Measurements from ENCODE around the gene CFL2.
"Not testable (repeated sequence)": the region's sequence is repeated elsewhere in the genome, so short reads cannot be mapped to it uniquely, and the experiment has no call there.

CFL2 gene

GRCh38 chr14:34714320-34715126 lies at the start of gene CFL2:
CFL2 (minus strand) TSS chr14:34714593; CDS start chr14:34714540, 53 bp downstream.
- peak; percentile 81 for DNase-seq

DNA sequence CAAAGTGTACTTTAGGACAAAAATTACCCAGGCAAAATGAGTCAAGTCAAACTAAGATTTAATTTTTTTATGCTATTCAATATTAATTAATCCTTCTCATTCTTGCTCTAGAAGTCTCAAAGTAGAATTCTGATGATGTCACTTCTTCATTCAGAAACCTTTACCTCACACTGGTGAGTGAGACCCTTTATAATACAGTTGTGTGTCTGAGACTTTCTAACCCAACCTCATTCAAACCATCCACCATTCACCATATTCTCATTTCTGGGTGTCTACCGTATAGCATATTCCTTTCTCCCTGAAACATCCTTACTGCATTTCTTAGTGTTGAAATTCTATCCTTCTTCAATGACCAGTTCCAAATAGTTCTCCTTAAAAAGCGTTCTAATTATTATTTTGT lies 40.8 kb upstream of the CFL2 start:
- DNase-seq: no peak

DNA sequence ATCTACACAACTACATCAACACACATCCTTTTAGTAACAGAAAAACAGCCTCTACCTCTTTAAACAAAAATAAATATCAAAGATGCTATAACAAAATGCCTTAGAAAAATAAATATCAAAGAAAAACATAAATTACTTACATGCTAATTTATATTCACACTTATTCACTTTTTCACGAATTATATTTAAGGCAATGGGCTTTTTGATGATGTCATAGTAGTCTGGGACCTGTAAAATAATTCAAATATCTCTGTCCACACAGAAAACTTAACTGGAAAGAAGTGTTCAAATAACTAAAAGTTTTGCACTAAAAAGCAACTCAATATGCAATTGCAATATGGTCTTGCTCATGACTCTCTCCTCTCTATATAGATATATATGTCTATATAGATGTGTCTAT lies 40.3 kb upstream of the CFL2 start:
- DNase-seq: no peak

- DNase-seq: no peak
Measured at GRCh38 chr14:34750670-34751069, 36.3 kb upstream of the CFL2 start.

DNA sequence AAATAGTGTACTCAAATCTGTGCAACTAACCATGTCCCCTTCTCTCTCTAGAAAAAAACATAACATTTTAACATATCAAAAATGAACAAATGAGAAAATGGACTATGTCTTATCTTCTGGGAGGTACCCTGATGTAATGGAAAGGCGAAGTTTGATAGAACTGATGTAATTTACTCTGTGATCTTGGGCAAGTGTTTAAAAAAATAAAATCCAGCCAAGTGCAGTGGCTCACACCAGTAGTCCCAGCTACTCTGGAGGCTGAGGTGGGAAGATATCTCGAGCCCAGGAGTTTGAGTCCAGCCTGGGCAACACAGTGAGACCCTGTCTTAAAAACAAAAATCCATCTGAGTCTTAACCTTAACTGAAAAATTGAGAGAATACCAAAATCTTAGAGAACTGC lies 35.8 kb upstream of the CFL2 start:
- no peak for DNase-seq

DNA sequence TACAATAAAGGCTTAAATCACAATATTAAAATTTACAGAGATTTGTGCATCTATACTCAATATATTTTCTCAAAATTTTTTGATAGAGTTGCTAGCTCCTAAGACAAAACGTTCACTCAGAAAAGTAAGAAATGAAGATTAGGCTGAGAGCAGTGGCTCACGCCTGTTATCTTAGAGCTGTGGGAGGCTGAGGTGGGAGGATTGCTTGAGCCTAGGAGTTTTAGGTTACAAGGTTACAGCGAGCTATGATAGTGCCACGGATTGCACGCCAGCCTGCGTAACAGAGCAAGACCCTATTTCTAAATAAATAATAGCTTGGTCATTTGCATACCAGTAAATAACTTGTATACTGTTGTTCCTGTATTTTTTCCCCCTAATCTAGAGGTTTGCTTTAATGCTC lies 35.0 kb upstream of the CFL2 start:
- DNase-seq: no peak

DNA sequence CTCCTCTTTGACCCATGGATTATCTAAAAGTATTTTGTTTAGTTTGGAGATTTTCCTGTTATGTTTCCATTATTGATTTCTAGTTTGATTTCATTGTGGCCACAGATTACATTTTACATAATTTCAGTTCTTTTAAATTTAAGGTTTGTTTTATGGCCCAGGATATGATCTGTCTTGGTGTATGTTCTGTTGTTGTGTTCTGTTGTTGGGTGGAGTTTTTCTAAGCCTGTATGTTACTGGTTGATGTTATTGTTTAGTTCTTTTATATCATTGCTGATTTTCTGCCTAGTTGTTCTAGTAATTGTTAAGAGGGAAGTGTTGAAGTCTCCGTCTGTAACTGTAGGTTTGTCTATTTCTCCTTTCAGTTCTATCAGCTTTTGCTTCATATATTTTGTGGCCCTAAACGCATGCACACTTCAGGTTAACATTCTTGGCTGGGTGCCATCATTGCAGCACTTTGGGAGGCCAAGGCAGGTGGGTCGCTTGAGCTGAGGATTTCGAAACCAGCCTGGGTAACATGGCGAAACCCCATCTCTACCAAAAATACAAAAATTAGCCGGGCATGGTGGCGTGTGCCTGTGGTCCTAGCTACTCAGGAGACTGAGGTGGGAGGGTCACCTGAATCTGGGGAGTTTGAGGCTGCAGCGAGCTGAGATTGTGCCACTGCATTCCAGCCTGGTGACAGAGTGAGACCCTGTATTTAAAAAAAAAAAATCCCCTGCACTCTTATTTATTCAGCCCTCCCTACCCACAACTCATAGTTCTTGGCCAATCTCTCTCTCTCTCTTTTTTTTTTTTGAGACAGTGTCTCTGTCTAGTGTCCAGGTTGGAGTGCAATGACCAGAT lies 28.1 kb upstream of the CFL2 start:
- DNase-seq: no peak

DNA sequence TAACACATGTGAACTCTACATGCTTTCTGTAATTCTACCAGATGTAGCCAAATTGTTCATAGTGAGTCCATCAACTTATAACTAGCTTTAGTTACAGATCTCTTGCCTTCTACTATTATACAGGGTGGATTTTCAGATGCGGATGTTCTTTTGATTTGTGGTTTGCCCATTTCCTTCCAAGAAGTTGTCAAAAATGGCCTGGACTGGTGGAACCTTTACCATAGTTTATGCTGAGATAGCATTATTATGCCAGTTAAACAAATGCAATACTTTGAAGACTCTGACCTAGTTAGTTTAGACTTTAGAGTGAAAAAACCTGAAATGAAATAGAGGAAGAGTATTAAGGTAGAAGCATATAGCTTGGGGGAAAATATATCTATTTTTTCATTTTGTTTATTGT lies 27.4 kb upstream of the CFL2 start:
- no peak for DNase-seq

- DNase-seq: not testable (repeated sequence)
Measured at GRCh38 chr14:34740139-34740538, 25.7 kb upstream of the CFL2 start.

DNA sequence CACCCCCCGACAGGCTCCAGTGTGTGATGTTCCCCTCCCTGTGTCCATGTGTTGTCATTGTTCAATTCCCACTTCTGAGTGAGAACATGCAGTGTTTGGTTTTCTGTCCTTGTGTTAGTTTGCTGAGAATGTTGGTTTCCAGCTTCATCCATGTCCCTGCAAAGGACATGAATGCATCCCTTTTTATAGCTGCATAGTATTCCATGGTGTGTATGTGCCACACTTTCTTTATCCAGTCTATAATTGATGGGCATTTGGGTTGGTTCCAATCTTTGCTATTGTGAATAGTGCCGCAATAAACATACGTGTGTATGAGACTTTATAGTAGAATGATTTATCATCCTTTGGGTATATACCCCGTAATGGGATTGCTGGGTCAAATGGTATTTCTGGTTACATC lies 22.7 kb upstream of the CFL2 start:
- not testable (repeated sequence) for DNase-seq

GRCh38 chr14:34733245-34733644 lies 18.9 kb upstream of the CFL2 start:
- DNase-seq: no peak

DNA sequence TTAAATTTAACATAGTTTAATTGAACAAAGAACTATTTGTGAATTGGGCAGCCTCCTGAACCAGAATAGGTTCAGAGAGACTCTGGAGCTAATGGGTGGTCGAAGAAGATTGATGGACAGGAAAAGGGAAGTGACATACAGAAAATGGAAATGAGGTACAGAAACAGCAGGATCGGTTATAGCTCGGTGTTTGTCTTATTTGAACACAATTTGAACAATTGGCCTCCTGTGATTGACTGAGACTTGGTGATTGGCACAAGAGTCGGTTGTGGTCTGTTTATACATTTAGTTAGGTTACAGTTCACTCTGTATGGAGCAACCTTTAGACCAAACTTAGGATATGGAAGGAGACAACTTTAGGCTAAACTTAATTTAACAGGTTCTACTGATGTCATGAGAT lies 18.4 kb upstream of the CFL2 start:
- no peak for DNase-seq

- no peak for DNase-seq
Measured at GRCh38 chr14:34723867-34724266, 9.5 kb upstream of the CFL2 start.

GRCh38 chr14:34722723-34723545 lies 8.5 kb upstream of the CFL2 start:
- DNase-seq: peak; percentile 46

- no peak for DNase-seq
Measured at GRCh38 chr14:34721129-34721528, 6.7 kb upstream of the CFL2 start.

DNA sequence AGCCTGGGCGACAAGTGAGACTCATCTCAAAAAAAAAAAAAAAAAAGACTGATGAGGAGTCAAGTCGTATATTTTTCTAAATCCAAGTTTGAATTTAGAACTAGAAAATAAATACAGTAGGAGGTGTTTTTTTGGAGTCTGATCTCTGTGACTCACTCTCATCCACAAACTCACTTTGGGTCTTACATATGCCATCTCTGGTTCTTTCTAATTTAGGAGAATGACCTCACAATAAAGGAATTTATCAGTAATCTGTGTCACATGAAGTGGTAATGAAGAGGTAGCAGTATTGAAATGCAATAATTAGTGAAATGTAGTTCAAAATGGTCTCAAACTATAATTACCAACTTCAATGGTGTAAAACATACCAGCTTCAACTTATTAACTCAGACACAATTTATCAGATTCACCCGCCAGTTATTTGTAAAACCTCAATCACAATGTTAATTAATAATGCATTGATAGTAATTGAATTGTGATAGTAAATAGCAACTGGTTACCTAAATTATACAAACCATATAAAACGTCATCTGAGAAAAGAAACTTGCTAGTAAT lies 4.4 kb upstream of the CFL2 start:
- no peak for DNase-seq

- no peak for DNase-seq
Measured at GRCh38 chr14:34715127-34715863, 902 bp upstream of the CFL2 start.

DNA sequence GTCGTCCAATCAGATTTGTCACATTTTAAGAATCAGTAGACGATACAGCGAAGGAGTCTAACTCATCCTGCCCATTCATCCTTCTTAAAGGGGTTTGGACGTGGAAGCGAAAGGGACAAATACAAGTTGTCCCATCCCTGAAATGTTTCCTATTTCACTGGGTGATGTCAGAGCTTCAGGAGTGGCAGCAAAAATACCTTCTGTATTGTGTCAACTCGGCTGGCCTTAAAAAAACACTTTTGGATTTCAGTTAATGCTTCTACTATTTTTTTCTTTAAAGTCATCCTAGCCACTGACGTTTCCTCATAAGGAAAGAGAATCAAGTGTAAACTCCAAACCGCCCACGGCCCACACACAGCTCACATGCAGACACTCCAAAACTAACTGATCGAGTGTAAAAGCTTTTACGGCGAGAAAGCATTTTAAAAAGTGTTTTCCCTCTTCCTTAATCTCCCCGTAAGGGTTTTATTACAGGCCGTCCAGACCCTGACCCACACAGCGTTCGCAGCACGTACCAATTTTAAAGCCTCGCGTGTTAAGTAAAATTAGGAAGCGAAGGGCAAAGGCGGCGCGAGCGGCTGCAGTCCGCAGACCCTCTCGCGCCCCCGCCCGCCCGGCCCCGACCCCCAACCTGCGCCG lies 593 bp downstream of the CFL2 start:
- peak; percentile 21 for DNase-seq

GRCh38 chr14:34713122-34713680 lies 1.2 kb downstream of the CFL2 start:
- DNase-seq: no peak

DNA sequence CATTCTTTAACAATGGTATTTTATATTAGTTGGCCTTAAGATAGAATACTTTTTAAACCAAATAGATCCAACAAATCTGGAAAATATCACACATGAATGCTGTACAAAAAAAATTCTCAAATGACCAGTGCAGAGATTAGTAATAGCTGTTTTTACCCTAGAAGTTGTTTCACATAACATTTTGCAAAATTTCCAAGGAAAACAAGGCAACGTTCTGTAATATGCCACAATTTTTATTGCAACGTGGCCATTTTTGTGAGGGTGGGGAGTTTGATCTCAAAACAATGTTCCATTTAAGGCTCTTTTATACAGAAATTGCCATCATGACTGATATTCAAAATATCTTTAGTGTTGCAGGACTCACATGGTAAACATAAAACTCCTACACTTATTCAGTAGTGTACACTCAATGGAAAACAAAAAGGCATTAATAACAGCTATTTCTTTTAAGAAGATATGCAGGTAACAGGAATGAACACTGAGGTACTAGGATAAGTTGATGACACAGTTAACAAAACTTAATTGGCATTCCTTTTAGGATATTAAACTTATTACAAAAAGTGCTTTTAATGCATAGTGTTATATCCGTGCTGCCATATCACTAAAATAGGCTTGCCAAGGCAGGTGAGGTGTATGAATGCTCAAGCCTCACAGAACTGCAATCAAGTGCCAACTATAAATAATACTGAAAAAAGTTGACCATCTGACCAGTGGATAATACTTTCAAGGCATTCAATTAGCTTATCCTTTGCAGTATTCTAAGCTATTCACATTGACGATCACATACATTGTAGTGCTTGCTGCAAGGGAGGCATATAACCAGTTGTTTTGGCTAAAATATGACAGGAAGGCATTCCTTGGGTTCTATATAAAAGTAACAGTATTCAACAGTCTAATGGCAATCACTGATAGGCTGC lies 2.3 kb downstream of the CFL2 start:
- no peak for DNase-seq

All from activated CD4-positive, alpha-beta T cell treated with anti-CD3 and anti-CD28 coated beads, Interleukin-2, Interleukin-6, amounts not matched to agents 100 ng/mL and 50 ng/mL, durations not matched to agents 16 hours and 8 hours (primary cell).